HPDE6-E6E7 (cell line): ENCODE data around the gene SYT8.
A peak's percentile ranks its signal among the peaks of the same experiment; 100 is the strongest.
"Not testable (repeated sequence)": the region's sequence is repeated elsewhere in the genome, so short reads cannot be mapped to it uniquely, and the experiment has no call there.

Source experiments
- DNase-seq: peaks from one replicate; pipeline ENCODE4 v3.0.0; 2011; ENCODE audit warnings: missing footprints; ENCODE audit errors: extremely low spot score

Gene SYT8

DNA sequence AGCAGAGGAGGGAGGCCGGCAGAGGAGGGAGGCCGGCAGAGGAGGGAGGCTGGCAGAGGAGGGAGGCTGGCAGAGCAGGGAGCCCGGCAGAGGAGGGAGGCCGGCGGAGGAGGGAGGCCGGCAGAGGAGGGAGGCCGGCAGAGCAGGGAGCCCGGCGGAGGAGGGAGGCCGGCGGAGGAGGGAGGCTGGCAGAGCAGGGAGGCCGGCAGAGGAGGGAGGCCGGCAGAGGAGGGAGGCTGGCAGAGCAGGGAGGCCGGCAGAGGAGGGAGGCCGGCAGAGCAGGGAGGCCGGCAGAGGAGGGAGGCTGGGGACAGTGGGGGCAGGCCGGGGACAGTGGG lies 39.0 kb downstream of the SYT8 start:
- not testable (repeated sequence) for DNase-seq

DNA sequence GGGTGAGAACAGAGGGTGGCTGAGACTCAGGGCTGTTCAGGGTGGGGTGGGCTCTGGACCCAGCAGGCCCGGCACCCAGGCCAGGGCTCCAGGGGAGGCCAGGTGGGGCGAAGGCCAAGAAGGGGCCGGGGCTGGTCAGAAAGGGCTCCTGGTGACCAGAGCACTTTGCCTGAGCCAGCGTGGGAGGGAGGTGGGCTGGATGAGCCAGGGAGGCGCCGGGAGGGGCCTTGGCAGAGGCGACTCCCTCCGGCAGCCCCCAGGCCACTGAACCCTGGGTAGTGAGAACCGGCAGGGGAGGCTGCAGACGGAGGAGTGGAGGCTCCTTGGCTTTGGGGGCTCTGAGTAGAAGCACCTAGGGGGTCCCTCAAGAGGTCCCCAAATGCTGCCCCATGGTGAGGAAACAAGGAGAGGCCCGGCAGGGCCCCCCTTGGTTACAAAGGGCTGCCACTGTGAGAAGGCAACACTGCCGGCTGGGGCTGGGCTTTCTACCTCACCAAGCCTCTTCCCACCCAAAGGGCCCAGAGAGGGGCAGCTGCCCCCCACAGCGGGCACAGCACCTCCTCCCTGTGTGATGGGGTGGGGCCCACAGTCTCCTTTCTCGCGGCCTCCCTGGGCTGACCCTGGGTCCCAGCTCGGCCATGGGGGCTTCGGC lies 39.8 kb downstream of the SYT8 start:
- DNase-seq = not testable (repeated sequence)

- DNase-seq = no peak
Measured at GRCh38 chr11:1875093-1875850, 40.5 kb downstream of the SYT8 start.

GRCh38 chr11:1875851-1876301 lies 41.1 kb downstream of the SYT8 start:
- DNase-seq = not testable (repeated sequence)

GRCh38 chr11:1876361-1877063 lies 41.7 kb downstream of the SYT8 start:
- DNase-seq = no peak

DNA sequence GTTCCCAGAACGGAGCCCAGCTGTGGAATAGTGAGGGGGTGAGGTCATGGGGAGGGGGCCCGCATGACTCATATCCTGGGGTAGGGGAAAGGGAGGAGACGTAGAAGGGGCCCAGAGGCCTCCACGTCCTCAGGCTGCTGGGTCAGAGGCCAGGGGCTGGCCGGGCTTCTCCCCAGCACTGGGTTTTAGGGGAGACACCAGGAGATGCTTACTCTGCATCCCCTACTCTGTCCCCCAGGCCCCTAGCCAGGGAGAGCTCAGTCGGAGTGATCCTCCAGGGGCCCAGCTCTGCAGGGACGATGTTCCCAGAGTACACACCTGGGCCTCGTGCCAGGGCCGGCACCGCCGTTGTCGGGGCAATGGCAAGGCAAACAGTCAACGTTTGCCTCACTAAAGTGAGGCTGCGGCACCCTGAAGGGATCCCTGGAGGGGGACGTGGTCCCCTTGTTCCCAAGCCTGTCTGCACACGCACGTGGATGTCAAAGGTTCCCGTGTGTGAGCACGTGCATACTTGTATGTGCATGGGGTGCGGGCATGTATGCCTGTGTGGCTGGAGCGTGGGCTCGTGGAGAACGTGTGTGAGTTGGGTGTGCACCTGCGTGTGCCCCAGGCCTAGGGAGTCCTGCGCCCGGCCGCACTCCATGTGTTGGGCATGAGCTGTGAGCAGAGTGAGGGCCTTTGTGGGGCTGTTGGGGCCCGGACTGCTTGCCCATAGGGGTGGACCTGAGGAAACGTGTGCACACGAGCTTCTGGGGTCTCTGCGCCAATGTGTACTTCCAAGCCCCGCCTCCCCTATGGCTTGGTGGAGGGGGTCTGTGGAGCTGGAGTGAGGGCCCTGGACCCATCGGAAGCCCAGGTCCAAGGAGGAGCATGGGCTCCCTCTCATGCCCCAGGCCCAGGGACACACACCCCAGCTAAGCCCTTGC lies 42.7 kb downstream of the SYT8 start:
- DNase-seq = no peak

- DNase-seq = no peak
Measured at GRCh38 chr11:1878137-1879031, 43.6 kb downstream of the SYT8 start.

GRCh38 chr11:1879342-1879940 lies 44.7 kb downstream of the SYT8 start:
- DNase-seq = no peak

GRCh38 chr11:1879941-1880720 lies 45.3 kb downstream of the SYT8 start:
- DNase-seq = no peak

GRCh38 chr11:1880746-1881441 lies 46.1 kb downstream of the SYT8 start:
- no peak for DNase-seq

DNA sequence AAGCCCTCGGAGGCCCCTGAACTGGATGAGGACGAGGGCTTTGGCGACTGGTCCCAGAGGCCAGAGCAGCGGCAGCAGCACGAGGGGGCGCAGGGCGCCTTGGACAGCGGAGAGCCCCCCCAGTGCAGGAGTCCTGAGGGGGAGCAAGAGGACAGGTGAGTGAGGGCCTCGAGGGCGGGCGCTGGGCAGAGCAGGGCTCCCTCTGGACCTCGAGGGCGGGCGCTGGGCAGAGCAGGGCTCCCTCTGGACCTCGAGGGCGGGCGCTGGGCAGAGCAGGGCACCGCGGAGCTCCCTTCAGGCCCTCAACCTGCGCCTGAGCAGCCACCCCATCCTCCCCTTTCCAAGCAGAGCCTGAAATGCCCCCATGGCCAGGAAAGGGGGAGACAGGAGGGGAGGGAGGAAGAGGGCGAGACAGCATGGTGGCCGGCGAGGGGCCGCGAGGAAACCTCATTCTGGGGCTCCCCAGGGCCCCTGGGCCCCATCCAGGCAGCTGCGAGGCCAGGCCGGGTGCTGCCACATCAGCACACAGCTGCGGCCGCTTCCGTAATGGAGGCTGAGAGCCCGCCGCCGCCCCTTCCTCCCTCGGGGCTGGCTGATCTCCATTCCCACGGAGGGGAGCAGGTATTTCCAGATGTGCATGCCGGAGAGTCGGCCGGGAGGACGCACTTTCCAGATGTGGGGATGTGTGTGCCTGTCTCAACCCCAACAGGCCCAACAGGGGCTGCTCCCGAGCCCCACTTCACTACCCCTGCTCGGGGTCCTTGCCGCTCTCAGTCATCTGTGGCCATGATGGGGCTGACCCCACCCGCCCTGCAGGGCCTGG lies 46.9 kb downstream of the SYT8 start:
- DNase-seq = no peak

- DNase-seq = peak; percentile 71
Measured at GRCh38 chr11:1882265-1883238, 47.8 kb downstream of the SYT8 start.

DNA sequence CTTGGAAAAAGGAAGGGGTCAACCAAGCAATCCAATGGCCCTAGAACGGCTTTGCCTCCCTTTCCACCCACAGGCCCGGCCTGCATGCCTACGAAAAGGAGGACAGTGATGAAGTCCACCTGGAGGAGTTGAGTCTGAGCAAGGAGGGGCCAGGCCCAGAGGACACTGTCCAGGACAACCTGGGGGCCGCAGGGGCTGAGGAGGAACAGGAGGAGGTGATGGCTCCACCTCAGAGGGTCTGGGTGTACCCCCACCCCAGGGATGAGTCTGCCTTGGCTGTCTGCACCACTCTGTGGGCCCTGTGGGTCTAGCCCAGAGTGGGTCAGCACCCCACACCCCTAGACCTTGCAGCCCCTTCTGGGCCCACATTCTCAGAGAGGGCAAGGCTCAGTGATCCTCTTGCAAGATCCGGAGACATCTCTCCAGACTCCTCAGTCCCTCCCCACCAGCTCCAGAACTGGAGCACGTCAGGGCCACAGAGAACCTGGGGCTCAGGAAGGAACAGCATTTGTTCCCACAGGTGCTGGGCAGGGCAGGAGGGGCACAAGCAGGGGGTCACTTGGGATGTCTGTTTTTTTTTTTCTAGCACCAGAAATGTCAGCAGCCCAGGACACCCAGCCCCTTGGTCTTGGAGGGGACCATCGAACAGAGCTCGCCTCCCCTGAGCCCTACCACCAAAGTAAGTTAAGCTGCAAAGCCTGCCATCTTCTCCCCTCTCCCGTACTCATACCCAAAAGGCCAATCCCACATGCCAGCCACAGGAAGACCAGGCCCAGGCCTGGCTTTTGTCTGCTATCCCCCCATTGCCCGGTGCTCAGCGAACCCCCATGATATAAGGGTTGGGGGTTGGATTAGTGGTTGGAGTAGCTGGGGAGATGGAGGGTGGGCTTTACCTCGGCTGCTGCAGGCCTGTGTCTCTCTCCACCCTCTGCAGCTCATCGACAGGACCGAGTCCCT lies 48.8 kb downstream of the SYT8 start:
- DNase-seq = no peak

DNA sequence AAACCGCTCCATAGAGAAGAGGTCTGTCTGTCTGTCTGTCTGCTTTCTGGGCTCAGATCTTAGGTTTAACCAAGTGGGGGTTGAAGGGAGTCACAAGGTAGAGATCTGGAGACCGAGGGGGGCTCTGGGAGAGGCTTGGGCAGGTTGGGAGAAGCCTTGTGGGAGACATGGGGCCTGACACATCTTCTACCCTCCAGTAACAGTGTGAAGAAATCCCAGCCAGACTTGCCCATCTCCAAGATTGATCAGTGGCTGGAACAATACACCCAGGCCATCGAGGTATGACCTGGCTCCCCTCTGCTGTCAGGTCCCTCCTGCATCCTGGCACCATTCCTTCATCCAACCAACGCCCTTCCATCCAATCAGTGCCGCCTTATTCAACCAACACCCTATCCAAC lies 49.5 kb downstream of the SYT8 start:
- no peak for DNase-seq

DNA sequence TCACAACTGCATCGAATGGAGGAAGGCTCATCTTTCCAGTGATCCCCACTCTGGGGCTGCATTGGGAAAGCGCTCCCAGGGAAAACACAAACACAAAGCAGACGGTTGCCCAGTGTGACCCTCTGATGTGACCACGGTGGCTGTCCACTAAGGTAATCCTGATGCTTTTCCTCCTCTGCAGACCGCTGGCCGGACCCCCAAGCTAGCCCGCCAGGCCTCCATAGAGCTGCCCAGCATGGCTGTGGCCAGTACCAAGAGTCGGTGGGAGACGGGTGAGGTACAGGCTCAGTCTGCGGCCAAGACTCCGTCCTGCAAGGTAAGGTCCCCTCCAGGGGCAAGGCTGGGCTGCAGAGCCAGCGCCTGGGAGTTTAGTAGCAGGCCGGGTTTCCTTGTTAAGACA lies 51.8 kb downstream of the SYT8 start:
- DNase-seq = not testable (repeated sequence)
